KOPT-K1 (cell line): ENCODE measurements around the gene FCRLA.
"Not testable (repeated sequence)": the region's sequence is repeated elsewhere in the genome, so short reads cannot be mapped to it uniquely, and the experiment has no call there.

Experiments
- H3K27ac ChIP-seq: fragments of 200-600 bp; sonication (generic); 2 replicates; pipeline ENCODE4 v1.5.1; 2016; ENCODE audit warnings: antibody characterized with exemption, mild to moderate bottlenecking, low read depth, low read length; ENCODE audit not compliant: poor library complexity, severe bottlenecking
- H3K36me3 ChIP-seq: fragments of 200-600 bp; sonication (generic); 2 replicates; pipeline ENCODE4 v1.5.1; 2017; ENCODE audit warnings: antibody characterized with exemption, mild to moderate bottlenecking, low read length, moderate library complexity; ENCODE audit not compliant: insufficient read depth
- H3K9me3 ChIP-seq: fragments of 200-600 bp; sonication (generic); 2 replicates; pipeline ENCODE4 v1.5.1; 2017; ENCODE audit warnings: antibody characterized with exemption, low read length, mild to moderate bottlenecking; ENCODE audit not compliant: insufficient read depth, poor library complexity, severe bottlenecking

The FCRLA gene

DNA sequence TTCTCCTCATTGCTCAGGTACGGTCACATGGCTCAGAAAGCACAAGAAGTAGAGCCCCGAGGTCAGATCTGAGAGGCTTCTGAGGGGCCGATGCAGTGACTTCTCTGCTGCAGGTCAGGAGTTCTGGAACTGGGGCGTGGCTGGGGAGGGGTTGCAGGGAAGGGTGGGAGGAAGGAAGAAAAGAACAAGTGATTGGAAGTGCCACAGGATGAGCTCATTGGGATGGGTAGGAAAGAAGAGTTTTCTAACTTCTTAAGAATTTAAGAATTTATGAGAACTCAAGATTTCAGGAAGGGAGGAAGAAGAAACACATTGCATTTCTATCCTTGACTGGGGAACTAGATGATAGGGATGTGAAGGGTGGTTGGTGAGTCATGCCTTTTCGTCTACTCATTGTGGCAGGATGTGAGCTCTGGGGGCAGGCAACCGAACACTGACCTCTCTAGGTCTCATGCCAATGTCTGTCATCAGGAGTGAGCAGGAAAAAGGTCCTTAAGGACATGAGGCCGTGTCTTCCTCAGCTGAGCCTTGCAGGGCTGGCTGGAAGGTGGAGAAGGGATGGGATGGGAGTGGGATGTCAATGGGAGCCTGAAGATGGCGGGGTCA, 14.8 kb downstream of the FCRLA start:
- Histone ChIP-seq H3K36me3 (no peaks in the 10 kb centered on the region), H3K27ac (no peak overlapping the region), H3K9me3 (no peaks in the 10 kb centered on the region)

DNA sequence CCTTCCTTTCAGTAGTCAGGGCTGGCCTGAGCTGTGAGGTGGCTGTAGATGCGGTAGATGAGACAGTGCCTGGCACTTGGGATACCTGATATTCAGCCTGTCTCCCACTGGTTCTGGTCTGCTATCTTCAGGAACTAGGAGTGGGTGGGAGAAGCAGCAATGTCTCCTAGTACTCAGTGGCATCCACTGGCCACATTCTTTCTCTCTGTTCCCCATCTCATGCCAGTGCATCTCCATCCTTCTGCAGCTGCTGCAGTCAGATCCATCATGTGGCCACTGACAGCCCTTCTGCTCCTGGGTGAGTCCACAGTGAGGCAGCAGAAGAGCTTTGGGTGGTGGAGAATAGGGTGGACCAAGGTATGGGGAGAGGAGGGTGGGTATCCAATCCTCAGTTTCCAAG, 15.4 kb downstream of the FCRLA start:
- Histone ChIP-seq H3K27ac (no peak overlapping the region), H3K9me3 (no peaks in the 10 kb centered on the region), H3K36me3 (no peaks in the 10 kb centered on the region)

DNA sequence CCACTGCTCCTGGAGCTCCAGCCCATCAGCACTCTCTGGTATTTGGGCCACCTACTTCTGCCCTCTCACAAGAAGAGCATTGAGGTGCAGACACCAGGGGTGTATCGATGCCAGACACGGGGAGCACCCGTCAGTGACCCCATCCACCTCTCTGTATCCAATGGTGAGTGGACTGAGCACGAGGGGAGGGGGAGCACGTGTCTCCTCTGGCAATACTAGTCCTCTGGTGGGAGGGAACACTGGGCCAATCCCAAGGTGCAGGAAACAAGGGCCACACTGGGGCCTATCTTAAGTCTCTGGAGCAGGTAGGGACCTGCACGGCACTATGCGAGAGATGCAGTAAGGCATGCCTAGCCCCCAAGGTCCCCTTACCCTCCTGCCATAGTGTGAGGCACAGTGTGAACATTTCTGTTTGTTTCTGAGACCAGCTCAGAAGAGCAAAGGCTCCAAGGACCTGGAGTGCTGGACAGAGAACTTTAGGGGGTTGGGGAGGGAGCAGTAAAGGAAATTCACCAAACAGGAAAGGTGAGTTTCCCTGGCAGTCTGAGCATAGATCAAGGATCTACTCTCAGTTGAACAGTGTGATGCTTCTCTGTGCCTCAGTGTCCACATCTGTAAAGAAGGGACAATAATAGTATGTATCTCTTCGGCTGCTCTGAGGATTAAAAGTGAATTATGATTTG, 16.6 kb downstream of the FCRLA start:
- Histone ChIP-seq H3K36me3 (no peaks in the 10 kb centered on the region), H3K27ac (no peak overlapping the region), H3K9me3 (no peaks in the 10 kb centered on the region)

DNA sequence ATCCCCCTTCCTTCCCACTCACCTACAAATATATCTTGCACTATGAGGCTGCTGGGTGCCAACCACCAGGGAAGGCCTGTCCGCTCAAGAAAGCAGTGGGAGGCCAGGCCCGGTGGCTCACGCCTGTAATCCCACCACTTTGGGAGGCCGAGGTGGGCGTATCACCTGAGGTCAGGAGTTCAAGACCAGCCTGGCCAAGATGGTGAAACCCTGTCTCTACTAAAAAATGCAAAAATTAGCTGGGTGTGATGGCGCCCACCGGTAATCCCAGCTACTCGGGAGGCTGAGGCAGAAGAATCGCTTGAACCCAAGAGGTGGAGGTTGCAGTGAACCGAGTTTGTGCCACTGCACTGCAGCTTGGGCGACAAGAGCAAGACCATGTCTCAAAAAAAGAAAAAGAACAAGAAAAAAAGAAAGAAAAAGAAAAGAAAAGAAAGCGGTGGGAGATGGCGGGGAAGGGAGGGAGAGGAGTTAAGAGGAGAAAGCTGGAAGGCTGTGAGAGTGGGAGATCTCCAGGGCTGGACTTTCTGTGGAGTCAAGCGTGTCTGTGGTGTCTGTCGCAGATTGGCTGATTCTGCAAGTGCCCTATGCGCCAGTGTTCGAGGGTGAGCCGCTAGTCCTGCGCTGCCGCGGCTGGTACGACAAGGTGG, 18.4 kb downstream of the FCRLA start:
- H3K36me3 ChIP-seq, H3K9me3 ChIP-seq, H3K27ac ChIP-seq: not testable (repeated sequence)

DNA sequence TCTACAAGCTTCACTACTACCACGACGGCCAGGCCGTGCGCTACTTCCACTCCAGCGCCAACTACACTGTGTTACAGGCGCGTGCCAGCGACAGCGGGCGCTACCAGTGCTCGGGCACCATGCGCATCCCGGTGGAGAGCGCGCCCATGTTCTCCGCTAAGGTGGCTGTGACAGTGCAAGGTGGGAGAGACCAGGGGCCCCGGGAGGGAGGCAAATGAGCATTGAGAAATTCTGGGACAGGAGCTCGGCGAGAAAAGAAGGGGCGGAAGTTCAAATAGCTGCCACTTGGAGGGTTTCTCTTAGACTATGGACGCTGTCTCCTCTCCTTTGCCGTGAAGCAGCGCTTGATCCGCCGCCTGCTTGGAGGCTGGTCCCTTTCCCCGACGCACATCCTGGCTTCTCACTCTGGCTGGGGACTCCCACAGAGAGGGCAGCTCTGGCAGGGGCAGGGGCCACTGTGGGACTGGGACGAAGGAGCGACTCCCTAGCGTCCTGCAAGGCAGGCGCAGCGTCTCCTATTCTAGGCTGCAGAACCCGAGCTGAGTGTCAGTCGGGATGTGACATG, 19.0 kb downstream of the FCRLA start:
- H3K36me3 ChIP-seq = no peaks in the 10 kb centered on the region
- H3K27ac ChIP-seq = no peak overlapping the region
- no peaks in the 10 kb centered on the region for H3K9me3 ChIP-seq

DNA sequence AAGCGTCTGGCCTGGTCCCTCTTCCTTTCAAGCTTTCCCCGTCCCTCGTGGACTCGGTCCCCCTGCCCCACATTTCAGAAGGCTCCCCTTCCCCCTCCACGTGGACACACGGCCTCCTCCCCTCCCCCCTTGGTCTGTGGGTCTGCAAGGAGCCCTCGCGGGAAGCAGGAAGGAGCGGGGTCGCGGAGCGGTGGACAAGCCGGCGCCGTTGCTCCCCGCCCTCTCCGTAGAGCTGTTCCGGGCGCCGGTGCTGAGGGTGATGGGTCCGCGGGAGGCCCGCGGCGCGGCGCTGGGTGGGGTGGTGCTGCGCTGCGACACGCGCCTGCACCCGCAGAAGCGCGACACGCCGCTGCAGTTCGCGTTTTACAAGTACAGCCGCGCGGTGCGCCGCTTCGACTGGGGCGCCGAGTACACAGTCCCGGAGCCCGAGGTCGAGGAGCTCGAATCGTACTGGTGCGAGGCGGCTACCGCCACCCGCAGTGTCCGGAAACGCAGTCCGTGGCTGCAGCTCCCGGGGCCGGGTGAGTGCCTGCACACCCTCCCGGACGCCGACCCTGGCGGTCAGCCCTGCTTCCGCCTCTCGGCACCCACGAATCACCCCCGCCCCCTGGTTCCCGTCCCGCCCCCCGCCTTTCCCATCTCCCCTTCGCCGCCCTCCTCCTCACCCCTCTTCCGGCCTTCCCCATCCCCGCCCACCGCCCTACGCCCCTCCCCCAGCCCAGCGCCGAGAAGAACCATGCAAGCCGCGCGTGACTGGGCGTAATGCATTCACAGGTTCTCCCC, 19.6 kb downstream of the FCRLA start:
- no peaks in the 10 kb centered on the region for H3K36me3 ChIP-seq
- H3K9me3 ChIP-seq = no peaks in the 10 kb centered on the region
- H3K27ac ChIP-seq = no peak overlapping the region

DNA sequence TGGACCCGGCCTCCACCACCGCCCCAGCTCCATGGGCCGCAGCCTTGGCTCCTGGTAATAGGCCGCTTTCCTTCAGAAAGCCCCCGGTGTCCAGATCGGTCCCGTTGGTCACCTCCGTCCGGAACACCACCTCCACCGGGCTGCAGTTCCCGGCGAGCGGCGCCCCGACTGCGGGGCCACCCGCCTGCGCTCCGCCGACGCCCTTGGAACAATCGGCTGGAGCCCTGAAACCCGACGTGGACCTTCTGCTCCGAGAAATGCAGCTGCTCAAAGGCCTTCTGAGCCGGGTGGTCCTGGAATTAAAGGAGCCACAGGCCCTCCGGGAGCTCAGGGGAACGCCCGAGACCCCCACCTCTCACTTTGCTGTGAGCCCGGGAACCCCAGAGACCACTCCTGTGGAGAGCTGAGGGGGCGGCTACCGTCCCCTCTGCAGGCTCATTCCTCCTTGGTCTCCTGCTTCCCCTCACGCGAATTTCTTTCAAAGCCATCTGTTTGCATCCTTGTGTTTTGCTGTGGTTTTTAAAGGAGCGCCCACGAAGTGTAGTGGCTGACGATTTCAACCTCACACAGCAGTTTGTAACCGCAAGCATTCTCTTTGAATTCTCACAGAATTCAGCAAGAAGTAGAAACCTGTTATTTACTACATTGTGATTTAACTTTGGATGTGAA, 20.4 kb downstream of the FCRLA start:
- Histone ChIP-seq H3K36me3 (no peaks in the 10 kb centered on the region), H3K9me3 (no peaks in the 10 kb centered on the region), H3K27ac (no peak overlapping the region)

DNA sequence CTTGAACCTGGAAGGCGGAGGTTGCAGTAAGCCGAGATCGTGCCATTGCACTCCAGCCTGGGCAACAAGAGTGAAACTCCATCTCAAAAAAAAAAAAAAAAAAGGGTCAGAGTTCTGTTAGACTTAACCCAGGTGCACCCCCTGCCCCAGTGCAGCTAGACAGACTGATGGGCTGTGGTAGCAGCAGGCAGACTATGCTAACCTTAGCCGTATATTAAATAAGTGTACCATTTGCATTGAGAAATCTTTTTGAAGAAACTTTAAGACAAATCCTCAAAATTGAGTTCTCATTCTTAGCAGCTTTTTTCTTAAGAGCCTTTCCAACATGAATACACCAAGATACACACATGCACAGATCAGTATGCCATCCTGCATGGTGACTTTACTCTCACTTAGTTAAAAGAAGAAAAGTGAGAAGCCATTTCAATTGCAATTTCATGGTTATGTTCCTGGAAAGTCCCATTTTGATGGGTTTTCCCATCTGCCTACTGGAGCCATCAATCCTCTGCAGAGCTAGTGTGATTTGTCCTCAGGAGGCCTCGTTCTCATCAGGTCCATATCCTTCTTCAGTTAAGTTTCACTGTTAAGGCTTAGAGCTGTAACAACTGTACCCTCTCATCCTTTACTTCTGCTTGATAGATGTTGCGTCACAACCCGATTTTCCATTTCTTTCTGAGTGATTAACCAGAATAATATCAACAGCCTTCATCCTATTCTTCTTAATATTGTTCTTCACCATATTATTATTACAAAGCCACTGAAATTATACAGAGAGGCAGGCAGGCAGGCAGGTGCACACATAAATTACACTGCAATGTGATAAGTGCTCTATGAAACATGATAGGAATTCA, 21.6 kb downstream of the FCRLA start:
- Histone ChIP-seq H3K27ac (no peak overlapping the region), H3K36me3 (no peaks in the 10 kb centered on the region)

DNA sequence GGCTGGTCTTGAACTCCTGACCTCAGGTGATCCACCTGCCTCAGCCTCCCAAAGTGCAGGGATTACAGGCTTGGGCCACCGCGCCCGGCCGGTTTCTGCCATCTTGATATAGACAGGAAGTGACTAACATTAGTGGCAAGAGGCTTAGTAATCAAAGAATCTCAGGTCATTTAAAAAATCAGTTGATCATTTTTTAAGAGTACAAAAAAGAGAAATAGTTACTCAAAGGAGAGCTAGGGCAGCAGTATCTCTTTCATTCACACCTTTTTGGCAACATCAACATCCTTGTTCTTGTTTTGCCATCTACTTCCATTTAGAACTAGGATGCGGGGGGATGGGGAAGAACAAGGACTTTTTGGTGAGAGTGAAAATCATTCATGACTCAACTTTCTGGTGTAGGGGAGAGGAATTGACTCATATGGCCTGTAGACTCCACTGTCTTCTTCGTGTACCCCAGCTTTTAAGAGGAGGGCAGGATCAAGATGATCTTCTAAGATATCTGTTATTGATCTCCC, 23.1 kb downstream of the FCRLA start:
- Histone ChIP-seq H3K9me3 (no peaks in the 10 kb centered on the region), H3K36me3 (no peaks in the 10 kb centered on the region), H3K27ac (no peak overlapping the region)

More for the DNA sequence above, 21.6 kb downstream of the FCRLA start:
- no peaks in the 10 kb centered on the region for H3K9me3 ChIP-seq

DNA sequence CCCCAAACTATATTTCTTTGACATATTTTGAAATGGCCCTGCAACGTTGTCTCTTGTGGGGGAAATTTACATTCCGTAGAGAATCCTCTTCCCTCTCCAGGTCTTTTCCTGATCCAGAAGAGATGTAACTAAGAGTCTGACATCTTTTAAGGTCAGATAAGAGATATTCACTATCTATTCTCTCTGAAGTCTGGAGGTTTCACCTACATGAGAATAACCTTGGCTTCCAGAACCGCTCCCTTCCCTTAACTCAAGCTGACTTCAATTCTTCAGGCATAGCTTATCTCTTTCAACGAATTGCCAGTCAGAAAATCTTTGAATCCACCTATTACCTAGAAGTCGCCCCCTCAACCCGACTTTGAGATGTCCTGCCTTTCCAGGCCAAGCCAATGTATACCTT, 24.2 kb downstream of the FCRLA start:
- no peaks in the 10 kb centered on the region for H3K36me3 ChIP-seq
- H3K27ac ChIP-seq = no peak overlapping the region
- no peaks in the 10 kb centered on the region for H3K9me3 ChIP-seq

DNA sequence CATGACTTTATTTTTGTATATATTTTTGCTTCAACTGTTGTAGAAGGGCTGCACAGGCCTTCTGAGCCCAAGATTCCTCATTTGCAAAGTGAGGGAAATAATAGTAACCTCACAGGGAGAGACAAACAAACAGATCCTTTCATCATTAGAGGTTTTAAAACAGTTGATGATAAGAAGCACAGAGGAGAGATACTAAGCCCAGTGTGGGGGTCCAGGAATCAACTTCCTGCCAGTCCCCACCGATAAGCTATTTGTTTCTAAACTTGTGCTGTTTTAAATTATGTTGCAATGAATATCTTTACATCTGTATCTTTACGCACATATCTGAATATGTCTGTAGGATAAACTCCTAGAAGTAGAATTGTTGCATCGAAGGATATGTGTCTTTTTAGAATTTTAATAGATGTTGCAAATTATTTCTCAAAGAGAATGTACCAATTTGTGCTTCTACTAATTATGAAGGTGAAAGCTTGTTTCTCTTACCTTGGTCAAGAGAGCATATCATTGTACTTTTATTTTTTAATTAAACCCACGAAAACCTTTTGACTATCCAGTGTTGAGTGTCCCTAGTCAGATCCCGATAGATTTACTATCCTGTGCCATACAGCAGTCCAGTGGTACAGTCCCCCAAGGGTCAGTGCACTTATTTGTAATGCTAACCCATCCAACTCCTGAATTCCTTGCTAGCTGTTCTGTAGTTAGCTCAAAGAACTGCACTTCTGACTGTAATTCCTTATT, 25.1 kb downstream of the FCRLA start:
- Histone ChIP-seq H3K36me3 (no peaks in the 10 kb centered on the region), H3K9me3 (no peaks in the 10 kb centered on the region), H3K27ac (no peak overlapping the region)

DNA sequence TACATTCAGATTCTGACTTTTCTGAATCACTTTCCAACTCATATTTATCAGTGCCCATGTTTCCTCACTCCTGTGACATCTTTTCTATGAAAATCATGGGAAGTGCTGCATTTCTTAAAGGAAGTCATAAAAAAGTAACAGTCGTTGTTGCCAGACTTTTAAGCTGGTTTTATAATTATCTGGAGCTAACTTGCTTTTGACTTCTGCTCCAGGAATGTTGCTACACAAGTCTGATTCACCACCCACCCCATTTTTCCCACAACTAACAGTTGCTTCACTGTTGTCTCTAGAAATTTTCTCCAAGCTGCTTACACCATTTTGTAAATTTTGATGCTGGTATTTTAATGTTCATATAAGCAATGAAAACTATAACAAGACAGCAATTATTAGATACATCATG, 26.5 kb downstream of the FCRLA start:
- H3K36me3 ChIP-seq = no peaks in the 10 kb centered on the region
- H3K9me3 ChIP-seq = no peaks in the 10 kb centered on the region
- no peak overlapping the region for H3K27ac ChIP-seq

DNA sequence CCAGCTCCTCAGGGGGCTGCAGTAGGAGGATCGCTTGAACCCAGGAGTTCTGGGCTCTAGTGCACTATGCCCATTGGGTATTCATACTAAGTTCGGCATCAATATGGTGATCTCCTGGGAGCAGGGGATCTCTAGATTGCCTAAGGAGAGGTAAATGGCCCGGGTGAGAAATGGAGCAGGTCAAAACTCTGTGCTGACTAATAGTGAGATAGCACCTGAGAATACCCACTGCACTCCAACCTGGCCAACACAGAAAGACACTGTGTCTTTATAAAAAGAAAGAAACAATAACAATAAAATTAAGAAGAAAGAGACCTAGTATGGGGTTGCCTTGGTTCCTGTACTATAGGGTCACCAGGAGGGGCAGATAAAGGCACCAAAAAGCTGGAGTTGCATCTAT, 28.8 kb downstream of the FCRLA start:
- H3K27ac ChIP-seq = no peak overlapping the region
- no peaks in the 10 kb centered on the region for H3K36me3 ChIP-seq
- H3K9me3 ChIP-seq = no peaks in the 10 kb centered on the region
